NCI-H748 (cell line): ENCODE results near the gene KIZ.
A peak's percentile ranks its signal among the peaks of the same experiment; 100 is the strongest.

Source experiments
- DNase-seq: peaks from one replicate; lab custom pipeline; 2025; ENCODE audit not compliant: unreplicated experiment; lab: John Stamatoyannopoulos, UW

The KIZ gene

GRCh38 chr20:21104921-21105320 is 21.0 kb upstream of the KIZ start:
- no peak for DNase-seq

GRCh38 chr20:21105429-21106170 is 20.3 kb upstream of the KIZ start:
- DNase-seq: no peak

- DNase-seq: no peak
Measured at GRCh38 chr20:21106171-21107017, 19.5 kb upstream of the KIZ start, which contains the start of gene LINC00237. LINC00237 (minus strand) TSS chr20:21106358.

- DNase-seq: no peak
Measured at GRCh38 chr20:21109144-21109543, 16.7 kb upstream of the KIZ start.

GRCh38 chr20:21110811-21111210 is 15.1 kb upstream of the KIZ start:
- DNase-seq: no peak

GRCh38 chr20:21111416-21111815 is 14.5 kb upstream of the KIZ start:
- DNase-seq: no peak

GRCh38 chr20:21113697-21114096 is 12.2 kb upstream of the KIZ start:
- DNase-seq: no peak

- DNase-seq: no peak
Measured at GRCh38 chr20:21114584-21114983, 11.3 kb upstream of the KIZ start.

GRCh38 chr20:21117521-21117920 is 8.4 kb upstream of the KIZ start:
- DNase-seq: no peak

- DNase-seq: no peak
Measured at GRCh38 chr20:21118138-21118537, 7.7 kb upstream of the KIZ start.

GRCh38 chr20:21118782-21119181 is 7.1 kb upstream of the KIZ start:
- no peak for DNase-seq

GRCh38 chr20:21124190-21124589 is 1.7 kb upstream of the KIZ start:
- no peak for DNase-seq

GRCh38 chr20:21125072-21125848 is 622 bp upstream of the KIZ start:
- peak; percentile 83 for DNase-seq

- no peak for DNase-seq
Measured at GRCh38 chr20:21126581-21126870, 644 bp downstream of the KIZ start.

- DNase-seq: no peak
Measured at GRCh38 chr20:21127201-21127981, 1.5 kb downstream of the KIZ start.

GRCh38 chr20:21129861-21130260 is 4.0 kb downstream of the KIZ start:
- peak; percentile 25 for DNase-seq

- no peak for DNase-seq
Measured at GRCh38 chr20:21133404-21133803, 7.5 kb downstream of the KIZ start.

- DNase-seq: no peak
Measured at GRCh38 chr20:21133917-21134622, 8.2 kb downstream of the KIZ start.

GRCh38 chr20:21134883-21135493 is 9.1 kb downstream of the KIZ start:
- no peak for DNase-seq
